GM23338 (cell line): ENCODE data around the gene ABCA4. TPM values are rescaled to one million over a fixed set of nuclear protein-coding genes. Genes with fewer than 3 reads are reported as not detected.

Source experiments
- ATAC-seq: fragments of 200-7000 bp; cut with Tn5 transposase; 3 replicates; pipeline ENCODE4 v1.9.1; 2020
- DNase-seq: peaks from one replicate; pipeline ENCODE4 v3.0.0-alpha.2; 2015; ENCODE audit warnings: low spot score
- H2AFZ ChIP-seq: fragments of 200-600 bp; sonication (generic); 2 replicates; pipeline ENCODE4 v1.8.0; 2016; ENCODE audit warnings: antibody characterized with exemption, mild to moderate bottlenecking, moderate library complexity
- H3F3A ChIP-seq: fragments of 200-600 bp; sonication (generic); replicated peaks from 2 replicates; pipeline ENCODE4 v1.8.0; 2017; ENCODE audit warnings: antibody characterized with exemption, mixed run types, low read depth
- H3K27ac ChIP-seq: fragments of 200-600 bp; sonication (generic); 2 replicates; pipeline ENCODE4 v1.6.1; 2016; ENCODE audit warnings: low read depth
- H3K27me3 ChIP-seq: fragments of 200-600 bp; sonication (generic); 2 replicates; pipeline ENCODE4 v1.8.0; 2016; ENCODE audit warnings: mild to moderate bottlenecking, mixed run types, moderate library complexity; ENCODE audit not compliant: insufficient read depth
- H3K36me3 ChIP-seq: fragments of 200-600 bp; sonication (generic); 2 replicates; pipeline ENCODE4 v1.8.0; 2016; ENCODE audit warnings: mild to moderate bottlenecking; ENCODE audit not compliant: insufficient read depth
- H3K4me1 ChIP-seq: fragments of 200-600 bp; sonication (generic); 2 replicates; pipeline ENCODE4 v1.8.0; 2016; ENCODE audit warnings: mild to moderate bottlenecking, moderate library complexity; ENCODE audit not compliant: insufficient read depth
- H3K4me2 ChIP-seq: fragments of 200-600 bp; sonication (generic); 2 replicates; pipeline ENCODE4 v1.7.1; 2017; ENCODE audit warnings: mixed run types
- H3K4me3 ChIP-seq: fragments of 200-600 bp; sonication (generic); 2 replicates; pipeline ENCODE4 v1.6.1; 2016; ENCODE audit warnings: mixed run types
- H3K79me2 ChIP-seq: fragments of 200-600 bp; sonication (generic); replicated peaks from 2 replicates; pipeline ENCODE4 v1.8.0; 2017; ENCODE audit warnings: mild to moderate bottlenecking; ENCODE audit not compliant: insufficient read depth
- H3K9me2 ChIP-seq: fragments of 200-600 bp; sonication (generic); 2 replicates; pipeline ENCODE4 v1.8.0; 2017; ENCODE audit not compliant: insufficient read depth
- H4K20me1 ChIP-seq: fragments of 200-600 bp; sonication (generic); replicated peaks from 2 replicates; pipeline ENCODE4 v1.8.0; 2017; ENCODE audit warnings: mild to moderate bottlenecking; ENCODE audit not compliant: insufficient read depth
- H3K27ac Mint-ChIP-seq: 2 replicates; pipeline ENCODE4 v1.8.0; 2020; ENCODE audit warnings: inconsistent platforms, mild to moderate bottlenecking, moderate library complexity, mixed read lengths
- H3K27me3 Mint-ChIP-seq: 3 replicates; pipeline ENCODE4 v1.8.0; 2022; ENCODE audit warnings: low read depth, mild to moderate bottlenecking, moderate library complexity, mixed read lengths, inconsistent platforms; ENCODE audit not compliant: insufficient read depth, poor library complexity
- H3K36me3 Mint-ChIP-seq: 3 replicates; pipeline ENCODE4 v1.8.0; 2021; ENCODE audit warnings: low read depth, mild to moderate bottlenecking, inconsistent platforms, moderate library complexity, mixed read lengths
- H3K4me1 Mint-ChIP-seq: 3 replicates; pipeline ENCODE4 v1.8.0; 2020; ENCODE audit warnings: mild to moderate bottlenecking, inconsistent platforms, mixed read lengths
- H3K4me3 Mint-ChIP-seq: 3 replicates; pipeline ENCODE4 v1.8.0; 2021; ENCODE audit warnings: moderate library complexity, mild to moderate bottlenecking, inconsistent platforms, mixed read lengths
- H3K9me3 Mint-ChIP-seq: 3 replicates; pipeline ENCODE4 v1.8.0; 2020; ENCODE audit warnings: moderate library complexity, mild to moderate bottlenecking, inconsistent platforms, mixed read lengths
- CREB1 ChIP-seq: fragments of 250-450 bp; sonication (Bioruptor Pico); IDR thresholded peaks from 2 replicates; pipeline ENCODE4 v1.5.0; 2020; ENCODE audit warnings: low read depth, mild to moderate bottlenecking, moderate library complexity
- CTCF ChIP-seq, 2 experiments: fragments of 200-600 bp in 1 of 2; sonication (generic) in 1 of 2; conservative IDR thresholded peaks; 2 replicates each; pipeline versions ENCODE4 v1.5.1 to v1.6.1; 2016 to 2017; ENCODE audit warnings: antibody characterized with exemption in 2 of 2, low read depth in 2 of 2, mild to moderate bottlenecking in 2 of 2, moderate library complexity in 1 of 2
- ETS1 ChIP-seq: IDR thresholded peaks from 2 replicates; pipeline ENCODE4 v1.6.1; 2016; ENCODE audit warnings: antibody characterized with exemption
- EZH2 ChIP-seq: fragments of 200-600 bp; sonication (generic); IDR thresholded peaks from one replicate; pipeline ENCODE4 v1.8.0; 2017; ENCODE audit warnings: antibody characterized with exemption, mild to moderate bottlenecking, low read depth; ENCODE audit not compliant: unreplicated experiment
- EZH2phosphoT487 ChIP-seq: fragments of 200-600 bp; sonication (generic); IDR thresholded peaks from one replicate; pipeline ENCODE4 v1.8.1; 2018; ENCODE audit warnings: antibody characterized with exemption; ENCODE audit not compliant: unreplicated experiment
- JUNB ChIP-seq: IDR thresholded peaks from one replicate; pipeline ENCODE4 v1.6.1; 2016; ENCODE audit warnings: antibody characterized with exemption; ENCODE audit not compliant: unreplicated experiment
- NANOG ChIP-seq: IDR thresholded peaks from 2 replicates; pipeline ENCODE4 v1.6.1; 2016; ENCODE audit warnings: antibody characterized with exemption, borderline replicate concordance
- POLR2AphosphoS5 ChIP-seq: IDR thresholded peaks from 2 replicates; pipeline ENCODE4 v1.6.1; 2016; ENCODE audit warnings: antibody characterized with exemption, low read depth
- REST ChIP-seq: IDR thresholded peaks from one replicate; pipeline ENCODE4 v1.6.1; 2018; ENCODE audit warnings: antibody characterized with exemption; ENCODE audit not compliant: unreplicated experiment
- STAT1 ChIP-seq: IDR thresholded peaks from one replicate; pipeline ENCODE4 v1.6.1; 2016; ENCODE audit warnings: antibody characterized with exemption; ENCODE audit not compliant: unreplicated experiment
- ZNF114 ChIP-seq: fragments of 250-450 bp; sonication (Bioruptor Pico); IDR thresholded peaks from 2 replicates; pipeline ENCODE4 v1.5.0; 2020; ENCODE audit warnings: mild to moderate bottlenecking, moderate library complexity
- ZNF331 ChIP-seq: fragments of 250-450 bp; sonication (Bioruptor Pico); IDR thresholded peaks from 2 replicates; pipeline ENCODE4 v1.5.0; 2020; ENCODE audit warnings: low read depth, mild to moderate bottlenecking, moderate library complexity
- ZNF462 ChIP-seq: fragments of 250-450 bp; sonication (Bioruptor Pico); IDR thresholded peaks from 2 replicates; pipeline ENCODE4 v1.5.0; 2020; ENCODE audit warnings: mild to moderate bottlenecking, moderate library complexity
- polyA plus RNA-seq: library from polyadenylated mRNA; unstranded; fragments of >200 nt; fragmentation: Nextera tagmentation; extraction: Ambion mirVana; gene quantifications from 2 replicates; pipeline ENCODE4 v1.2.1, GENCODE V29; 2016
- total RNA-seq: library from RNA; depleted of rRNA; stranded (reverse); fragments of >200 nt; shearing (Covaris generic); gene quantifications from 2 replicates; pipeline ENCODE4 v1.2.3, GENCODE V29; 2014

Gene ABCA4
- total and polyA plus RNA-seq, 2 experiments from 2014 or later: not detected

GRCh38 chr1:93955765-93956164 is 165.2 kb downstream of the ABCA4 start:
- Histone ChIP-seq H3F3A (no peaks in the 10 kb centered on the region), H3K27ac (no peak overlapping the region), H4K20me1 (no peaks in the 10 kb centered on the region), H3K4me2 (no peak overlapping the region), H3K9me2 (0 out of 2 replicates have a peak, but pooled peaks cover 8% of the 10 kb centered on the region), H2AFZ (no peak overlapping the region), H3K4me3 (no peak overlapping the region), H3K27me3 (no peaks in the 10 kb centered on the region), H3K4me1 (no peaks in the 10 kb centered on the region), H3K36me3 (peaks cover 14% of the 10 kb centered on the region), H3K79me2 (no peaks in the 10 kb centered on the region)
- Mint-ChIP-seq H3K36me3 (peaks cover 13% of the 10 kb centered on the region), H3K9me3 (peaks cover 41% of the 10 kb centered on the region), H3K27ac (no peak overlapping the region), H3K27me3 (peaks cover 1% of the 10 kb centered on the region), H3K4me3 (no peak overlapping the region), H3K4me1 (no peaks in the 10 kb centered on the region)
- DNase-seq (no peak), ATAC-seq (no peak)
- TF ChIP-seq EZH2: no peak
- TF ChIP-seq JUNB: no peak
- no peak for TF ChIP-seq REST
- TF ChIP-seq EZH2phosphoT487: no peak
- TF ChIP-seq ETS1: no peak
- TF ChIP-seq STAT1: no peak
- TF ChIP-seq ZNF114 (CRISPR knock-in tag): no peak
- TF ChIP-seq ZNF331 (CRISPR knock-in tag): no peak
- TF ChIP-seq CTCF (conservative IDR thresholded peaks at IDR 0.05; ENCODE audit: low read depth in 2 of 2): no peak
- no peak for TF ChIP-seq ZNF462 (CRISPR knock-in tag)
- no peak for TF ChIP-seq CREB1 (CRISPR knock-in tag)
- TF ChIP-seq POLR2AphosphoS5: no peak
- no peak for TF ChIP-seq NANOG
